Epithelial cell of esophagus (primary cell): ENCODE measurements around the gene CBLB.

Source experiments
- DNase-seq: peaks from one replicate; pipeline ENCODE4 v3.0.0; 2010; ENCODE audit warnings: low read depth
- H3K4me3 ChIP-seq: 2 replicates; pipeline ENCODE4 v1.5.1; 2011; ENCODE audit warnings: mild to moderate bottlenecking, low read length, control low read depth
- CTCF ChIP-seq: IDR thresholded peaks from 2 replicates; pipeline ENCODE4 v1.5.1; 2011; ENCODE audit warnings: low read depth, mild to moderate bottlenecking, low read length, control low read depth, inconsistent platforms; ENCODE audit not compliant: insufficient read depth; ENCODE audit errors: missing control alignments

CBLB gene

GRCh38 chr3:105791919-105792786 lies 76.7 kb downstream of the CBLB start:
- peak; percentile 87 for DNase-seq
- no peak for TF ChIP-seq CTCF
- no peak overlapping the region for H3K4me3 ChIP-seq

GRCh38 chr3:105791131-105791530 lies 77.7 kb downstream of the CBLB start:
- no peak for DNase-seq
- no peak for TF ChIP-seq CTCF
- no peak overlapping the region for H3K4me3 ChIP-seq

GRCh38 chr3:105790534-105790933 lies 78.3 kb downstream of the CBLB start:
- no peak for TF ChIP-seq CTCF
- H3K4me3 ChIP-seq, result no peak overlapping the region
- DNase-seq, result no peak

- TF ChIP-seq CTCF, result no peak
- DNase-seq, result no peak
- no peak overlapping the region for H3K4me3 ChIP-seq
These were observed 80.2 kb downstream of the CBLB start for GRCh38 chr3:105788593-105788992.

GRCh38 chr3:105787453-105787852 lies 81.4 kb downstream of the CBLB start:
- TF ChIP-seq CTCF, result no peak
- DNase-seq, result no peak
- no peak overlapping the region for H3K4me3 ChIP-seq

- no peak for TF ChIP-seq CTCF
- no peak for DNase-seq
These were observed 81.8 kb downstream of the CBLB start for GRCh38 chr3:105786990-105787389.

GRCh38 chr3:105786241-105786640 lies 82.6 kb downstream of the CBLB start:
- H3K4me3 ChIP-seq, result no peak overlapping the region
- DNase-seq, result no peak
- TF ChIP-seq CTCF, result no peak

More at GRCh38 chr3:105786990-105787389, 81.8 kb downstream of the CBLB start:
- H3K4me3 ChIP-seq, result no peak overlapping the region
